Neural cell (in vitro differentiated cells): ENCODE measurements around the gene SCYL3.

ENCODE experiments used
- EP300 ChIP-seq: fragments of 450-650 bp; conservative IDR thresholded peaks from 2 replicates; pipeline ENCODE4 v1.6.1; 2014; ENCODE audit warnings: antibody characterized with exemption, mild to moderate bottlenecking, moderate library complexity; ENCODE audit not compliant: poor library complexity, severe bottlenecking
- EZH2 ChIP-seq: fragments of 200-600, 300-800 bp; shearing (Covaris generic), sonication (generic); IDR thresholded peaks from 2 replicates; pipeline ENCODE4 v1.6.1; 2014; ENCODE audit warnings: antibody characterized with exemption, low read length, borderline replicate concordance, mild to moderate bottlenecking; ENCODE audit not compliant: insufficient read depth, poor library complexity, severe bottlenecking
- POLR2AphosphoS5 ChIP-seq: IDR thresholded peaks from 2 replicates; pipeline ENCODE4 v1.6.1; 2012
- RAD21 ChIP-seq: fragments of 450-650 bp; conservative IDR thresholded peaks from 2 replicates; pipeline ENCODE4 v1.6.1; 2014; ENCODE audit warnings: antibody characterized with exemption, mild to moderate bottlenecking, moderate library complexity
- SMC3 ChIP-seq: fragments of 450-650 bp; conservative IDR thresholded peaks from 2 replicates; pipeline ENCODE4 v1.6.1; 2014; ENCODE audit warnings: antibody characterized with exemption, mild to moderate bottlenecking, moderate library complexity; ENCODE audit not compliant: poor library complexity
- TAF1 ChIP-seq: IDR thresholded peaks from 2 replicates; pipeline ENCODE4 v1.6.1; 2012; ENCODE audit warnings: low read depth
- TF ChIP-seq, protein P1 (sequence below): fragments of 450-650 bp; IDR thresholded peaks from 2 replicates; pipeline ENCODE4 v1.5.1; 2014; ENCODE audit warnings: antibody characterized with exemption, mild to moderate bottlenecking, moderate library complexity; ENCODE audit not compliant: poor library complexity, severe bottlenecking
- TF ChIP-seq, protein P2 (sequence below): IDR thresholded peaks from 2 replicates; pipeline ENCODE4 v1.6.1; 2012; ENCODE audit warnings: borderline replicate concordance

GRCh38 chr1:169868978-169869377 lies 24.7 kb downstream of the SCYL3 start:
- TF ChIP-seq, protein P1, sequence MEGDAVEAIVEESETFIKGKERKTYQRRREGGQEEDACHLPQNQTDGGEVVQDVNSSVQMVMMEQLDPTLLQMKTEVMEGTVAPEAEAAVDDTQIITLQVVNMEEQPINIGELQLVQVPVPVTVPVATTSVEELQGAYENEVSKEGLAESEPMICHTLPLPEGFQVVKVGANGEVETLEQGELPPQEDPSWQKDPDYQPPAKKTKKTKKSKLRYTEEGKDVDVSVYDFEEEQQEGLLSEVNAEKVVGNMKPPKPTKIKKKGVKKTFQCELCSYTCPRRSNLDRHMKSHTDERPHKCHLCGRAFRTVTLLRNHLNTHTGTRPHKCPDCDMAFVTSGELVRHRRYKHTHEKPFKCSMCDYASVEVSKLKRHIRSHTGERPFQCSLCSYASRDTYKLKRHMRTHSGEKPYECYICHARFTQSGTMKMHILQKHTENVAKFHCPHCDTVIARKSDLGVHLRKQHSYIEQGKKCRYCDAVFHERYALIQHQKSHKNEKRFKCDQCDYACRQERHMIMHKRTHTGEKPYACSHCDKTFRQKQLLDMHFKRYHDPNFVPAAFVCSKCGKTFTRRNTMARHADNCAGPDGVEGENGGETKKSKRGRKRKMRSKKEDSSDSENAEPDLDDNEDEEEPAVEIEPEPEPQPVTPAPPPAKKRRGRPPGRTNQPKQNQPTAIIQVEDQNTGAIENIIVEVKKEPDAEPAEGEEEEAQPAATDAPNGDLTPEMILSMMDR: no peak
- TF ChIP-seq, protein P2, sequence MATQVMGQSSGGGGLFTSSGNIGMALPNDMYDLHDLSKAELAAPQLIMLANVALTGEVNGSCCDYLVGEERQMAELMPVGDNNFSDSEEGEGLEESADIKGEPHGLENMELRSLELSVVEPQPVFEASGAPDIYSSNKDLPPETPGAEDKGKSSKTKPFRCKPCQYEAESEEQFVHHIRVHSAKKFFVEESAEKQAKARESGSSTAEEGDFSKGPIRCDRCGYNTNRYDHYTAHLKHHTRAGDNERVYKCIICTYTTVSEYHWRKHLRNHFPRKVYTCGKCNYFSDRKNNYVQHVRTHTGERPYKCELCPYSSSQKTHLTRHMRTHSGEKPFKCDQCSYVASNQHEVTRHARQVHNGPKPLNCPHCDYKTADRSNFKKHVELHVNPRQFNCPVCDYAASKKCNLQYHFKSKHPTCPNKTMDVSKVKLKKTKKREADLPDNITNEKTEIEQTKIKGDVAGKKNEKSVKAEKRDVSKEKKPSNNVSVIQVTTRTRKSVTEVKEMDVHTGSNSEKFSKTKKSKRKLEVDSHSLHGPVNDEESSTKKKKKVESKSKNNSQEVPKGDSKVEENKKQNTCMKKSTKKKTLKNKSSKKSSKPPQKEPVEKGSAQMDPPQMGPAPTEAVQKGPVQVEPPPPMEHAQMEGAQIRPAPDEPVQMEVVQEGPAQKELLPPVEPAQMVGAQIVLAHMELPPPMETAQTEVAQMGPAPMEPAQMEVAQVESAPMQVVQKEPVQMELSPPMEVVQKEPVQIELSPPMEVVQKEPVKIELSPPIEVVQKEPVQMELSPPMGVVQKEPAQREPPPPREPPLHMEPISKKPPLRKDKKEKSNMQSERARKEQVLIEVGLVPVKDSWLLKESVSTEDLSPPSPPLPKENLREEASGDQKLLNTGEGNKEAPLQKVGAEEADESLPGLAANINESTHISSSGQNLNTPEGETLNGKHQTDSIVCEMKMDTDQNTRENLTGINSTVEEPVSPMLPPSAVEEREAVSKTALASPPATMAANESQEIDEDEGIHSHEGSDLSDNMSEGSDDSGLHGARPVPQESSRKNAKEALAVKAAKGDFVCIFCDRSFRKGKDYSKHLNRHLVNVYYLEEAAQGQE: no peak
- TF ChIP-seq POLR2AphosphoS5 (no peak), TAF1 (no peak), EZH2 (no peak), RAD21 (no peak), SMC3 (no peak), EP300 (no peak)
